K562 (cell line): Measurements from ENCODE around the gene LHPP. TPM values are rescaled to one million over a fixed set of nuclear protein-coding genes. Genes with fewer than 3 reads are reported as not detected.

ENCODE experiments used
- BRCA1 ChIP-seq, 2 experiments: fragments of 450-650 bp in 1 of 2; sonication (generic) in 1 of 2; formaldehyde crosslinking in 1 of 2; IDR thresholded peaks; 2 replicates each; pipeline versions ENCODE4 v1.5.0 to v1.6.1; 2017 to 2020; ENCODE audit warnings: mild to moderate bottlenecking in 1 of 2, missing genetic modification reagents in 1 of 2
- MGA ChIP-seq: fragments of 450-650 bp; IDR thresholded peaks from 2 replicates; pipeline ENCODE4 v1.6.1; 2016; ENCODE audit warnings: mild to moderate bottlenecking, moderate library complexity
- RBM34 ChIP-seq: fragments of 200-400 bp; formaldehyde crosslinking; IDR thresholded peaks from 2 replicates; pipeline ENCODE4 v1.6.1; 2018; ENCODE audit warnings: low read length, borderline replicate concordance; ENCODE audit not compliant: insufficient read depth
- STAT5A ChIP-seq: IDR thresholded peaks from 2 replicates; pipeline ENCODE4 v1.6.1; 2012; ENCODE audit warnings: low read length, inconsistent platforms, borderline replicate concordance
- polyA plus RNA-seq, 8 experiments: library from polyadenylated mRNA; depleted of rRNA in 4 of 8; stranded (reverse) in 5 of 8; unstranded in 3 of 8; fragments of >200 nt; fragmentation: Nextera tagmentation in 2 of 8; fragmentation: Illumina TruSeq in 1 of 8; extraction: Ambion mirVana in 2 of 8; extraction: Trizol in 1 of 8; gene quantifications; 2 replicates each; pipeline versions ENCODE4 v1.2.1 to v1.2.3, GENCODE V29; 2011 to 2014; ENCODE audit warnings: inconsistent platforms in 1 of 8, missing spikeins in 1 of 8
- total RNA-seq, 7 experiments: library from RNA; depleted of rRNA in 6 of 7; stranded (reverse); fragments of >200 nt in 6 of 7; fragmentation: Illumina TruSeq in 2 of 7; extraction: Trizol in 2 of 7; gene quantifications; 2 replicates each; pipeline versions ENCODE4 v1.2.1 to v1.2.3, GENCODE V29; 2011 to 2021; ENCODE audit warnings: low replicate concordance in 1 of 7

LHPP gene
- total and polyA plus RNA-seq, 9 of the 15 experiments (the other 6 are each of a cell fraction or from before 2014, with no cell fraction given), result 0.34 to 7.4 (median 3.0) TPM

GRCh38 chr10:124517931-124518330 is 56.3 kb downstream of the LHPP start (continued):
- TF ChIP-seq MGA (no peak), STAT5A (no peak), BRCA1 (IDR thresholded peaks at IDR 0.05) (no peak), BRCA1 (CRISPR knock-in tag; IDR thresholded peaks at IDR 0.05) (no peak), RBM34 (no peak)
